ENCODE measurements around the gene LCLAT1.
A peak's percentile ranks its signal among the peaks of the same experiment; 100 is the strongest.
"Not testable (repeated sequence)": the region's sequence is repeated elsewhere in the genome, so short reads cannot be mapped to it uniquely, and the experiment has no call there.

Gene LCLAT1

DNA sequence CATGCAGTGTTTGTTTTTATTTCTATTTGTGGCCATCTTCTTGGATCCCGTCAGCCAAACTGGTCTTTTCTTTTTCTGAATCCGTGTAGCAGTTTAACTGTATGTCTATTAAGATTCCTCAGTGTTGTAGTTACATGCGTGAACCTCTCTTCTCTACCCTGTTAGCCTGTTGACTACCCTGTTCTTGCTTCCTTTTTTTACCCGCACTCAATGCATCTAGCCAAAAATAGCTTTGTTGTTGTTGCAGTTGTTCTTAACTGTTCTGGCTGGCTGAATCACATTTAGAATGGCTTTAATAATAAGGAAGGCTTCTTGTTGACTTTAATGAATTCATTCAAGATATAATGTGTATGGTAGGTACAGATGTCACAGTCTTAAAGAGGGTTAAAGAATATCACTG lies 137.1 kb downstream of the LCLAT1 start:
- peaks cover 28% of the 10 kb centered on the region for H3K36me3 Mint-ChIP-seq (ENCODE audit: low read depth)
- peaks cover 37% of the 10 kb centered on the region for H3K4me1 Mint-ChIP-seq (ENCODE audit: low read depth)
- H3K27ac Mint-ChIP-seq, result peak overlapping the region; percentile 17
- H3K27me3 Mint-ChIP-seq, result no peaks in the 10 kb centered on the region
- no peak overlapping the region for H3K4me3 Mint-ChIP-seq
- H3K9me3 Mint-ChIP-seq, result no peaks in the 10 kb centered on the region

DNA sequence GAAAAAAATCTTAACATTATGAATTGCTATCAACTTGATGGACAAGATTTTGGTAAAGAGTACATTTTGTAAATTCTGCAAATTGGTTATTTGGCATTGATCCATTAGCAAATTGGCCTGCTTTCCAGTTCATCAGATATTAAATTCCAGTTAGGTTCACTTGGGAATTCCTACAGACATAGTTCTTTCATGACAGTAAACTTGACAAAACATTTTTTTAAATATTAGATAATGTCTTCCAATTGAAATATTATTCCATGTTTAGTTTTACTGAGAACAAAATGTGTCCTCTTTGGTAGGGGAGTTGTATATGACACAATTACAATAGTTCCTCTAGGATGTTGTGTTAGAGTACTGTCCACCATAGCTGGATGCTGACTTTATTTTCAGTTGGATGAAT lies 141.9 kb downstream of the LCLAT1 start:
- Mint-ChIP-seq H3K9me3 (peaks cover 3% of the 10 kb centered on the region), H3K27me3 (no peaks in the 10 kb centered on the region), H3K4me3 (no peak overlapping the region), H3K36me3 (ENCODE audit: low read depth) (peaks cover 39% of the 10 kb centered on the region), H3K4me1 (ENCODE audit: low read depth) (peaks cover 18% of the 10 kb centered on the region), H3K27ac (no peak overlapping the region)

GRCh38 chr2:30590407-30590806 lies 143.4 kb downstream of the LCLAT1 start:
- no peak overlapping the region for H3K27ac Mint-ChIP-seq
- H3K9me3 Mint-ChIP-seq, result peaks cover 3% of the 10 kb centered on the region
- peaks cover 9% of the 10 kb centered on the region for H3K4me1 Mint-ChIP-seq (ENCODE audit: low read depth)
- H3K4me3 Mint-ChIP-seq, result no peak overlapping the region
- H3K36me3 Mint-ChIP-seq (ENCODE audit: low read depth), result peaks cover 34% of the 10 kb centered on the region
- H3K27me3 Mint-ChIP-seq, result no peaks in the 10 kb centered on the region

GRCh38 chr2:30591186-30591585 lies 144.1 kb downstream of the LCLAT1 start:
- Mint-ChIP-seq H3K27ac (no peak overlapping the region), H3K36me3 (ENCODE audit: low read depth) (peaks cover 36% of the 10 kb centered on the region), H3K27me3 (no peaks in the 10 kb centered on the region), H3K9me3 (peaks cover 3% of the 10 kb centered on the region), H3K4me3 (no peak overlapping the region), H3K4me1 (ENCODE audit: low read depth) (peaks cover 5% of the 10 kb centered on the region)

DNA sequence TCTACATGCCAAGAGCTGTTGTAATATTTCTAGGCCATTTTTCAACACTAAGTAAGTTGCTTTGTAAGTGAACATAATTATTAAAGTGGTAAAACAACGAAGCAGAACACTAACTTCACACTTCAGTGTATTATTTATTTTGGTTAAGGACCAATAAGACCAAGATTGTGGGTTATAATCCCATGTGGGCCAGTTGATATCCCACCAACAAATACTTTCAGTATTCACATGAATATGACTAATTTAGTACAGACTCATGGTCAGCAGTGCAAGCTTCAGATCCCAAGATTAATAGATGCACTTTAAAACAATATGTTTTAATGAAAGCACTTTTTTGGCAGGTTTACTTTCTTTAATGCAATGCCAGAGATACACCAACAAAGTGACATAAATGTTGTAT lies 154.3 kb downstream of the LCLAT1 start:
- peaks cover 47% of the 10 kb centered on the region for H3K36me3 Mint-ChIP-seq (ENCODE audit: low read depth)
- H3K9me3 Mint-ChIP-seq, result peaks cover 21% of the 10 kb centered on the region
- no peak overlapping the region for H3K4me3 Mint-ChIP-seq
- peaks cover 9% of the 10 kb centered on the region for H3K4me1 Mint-ChIP-seq (ENCODE audit: low read depth)
- no peak overlapping the region for H3K27ac Mint-ChIP-seq
- H3K27me3 Mint-ChIP-seq, result no peaks in the 10 kb centered on the region

DNA sequence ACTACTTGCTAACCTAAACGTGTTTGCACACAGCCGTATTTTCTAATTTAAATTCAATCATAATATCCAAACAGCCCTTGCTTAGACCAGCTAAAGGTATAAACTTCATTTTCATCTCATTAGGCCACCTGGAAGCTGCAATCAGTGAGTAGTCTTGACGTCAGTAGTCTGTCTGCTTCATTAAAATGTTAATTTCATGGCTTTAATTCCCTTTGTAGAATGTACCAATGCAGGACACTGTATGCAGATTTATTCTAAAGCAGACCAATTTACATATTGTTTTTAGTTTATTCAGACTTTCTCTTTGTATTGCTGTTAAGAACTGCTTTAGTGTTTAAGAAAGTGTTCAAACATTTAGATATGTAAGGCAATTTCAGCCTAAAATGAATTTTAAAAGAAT lies 158.2 kb downstream of the LCLAT1 start:
- H3K27me3 Mint-ChIP-seq, result no peaks in the 10 kb centered on the region
- H3K9me3 Mint-ChIP-seq, result peaks cover 3% of the 10 kb centered on the region
- H3K27ac Mint-ChIP-seq, result no peak overlapping the region
- H3K36me3 Mint-ChIP-seq (ENCODE audit: low read depth), result peaks cover 37% of the 10 kb centered on the region
- H3K4me1 Mint-ChIP-seq (ENCODE audit: low read depth), result peaks cover 7% of the 10 kb centered on the region
- no peak overlapping the region for H3K4me3 Mint-ChIP-seq

DNA sequence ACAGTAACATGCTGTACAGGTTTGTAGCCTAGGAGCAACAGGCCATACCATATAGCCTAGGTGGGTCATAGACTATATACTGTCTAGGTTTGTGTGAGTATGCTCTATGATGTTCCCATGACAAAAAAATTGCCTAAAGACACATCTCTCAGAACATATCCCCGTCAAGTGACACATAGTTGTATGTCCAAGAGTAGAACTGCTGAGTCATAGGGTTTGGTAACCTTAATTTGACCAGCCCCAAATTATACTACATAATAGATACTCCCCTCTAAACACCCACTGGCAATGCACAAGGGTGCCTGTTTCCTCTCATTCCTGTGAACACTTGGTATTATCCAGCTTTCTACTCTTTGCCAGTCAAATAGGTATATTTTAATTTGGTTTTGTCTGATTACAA lies 161.6 kb downstream of the LCLAT1 start:
- Mint-ChIP-seq H3K4me3 (no peak overlapping the region), H3K27me3 (no peaks in the 10 kb centered on the region), H3K9me3 (peaks cover 3% of the 10 kb centered on the region), H3K4me1 (ENCODE audit: low read depth) (no peaks in the 10 kb centered on the region), H3K27ac (no peak overlapping the region), H3K36me3 (ENCODE audit: low read depth) (peaks cover 30% of the 10 kb centered on the region)

DNA sequence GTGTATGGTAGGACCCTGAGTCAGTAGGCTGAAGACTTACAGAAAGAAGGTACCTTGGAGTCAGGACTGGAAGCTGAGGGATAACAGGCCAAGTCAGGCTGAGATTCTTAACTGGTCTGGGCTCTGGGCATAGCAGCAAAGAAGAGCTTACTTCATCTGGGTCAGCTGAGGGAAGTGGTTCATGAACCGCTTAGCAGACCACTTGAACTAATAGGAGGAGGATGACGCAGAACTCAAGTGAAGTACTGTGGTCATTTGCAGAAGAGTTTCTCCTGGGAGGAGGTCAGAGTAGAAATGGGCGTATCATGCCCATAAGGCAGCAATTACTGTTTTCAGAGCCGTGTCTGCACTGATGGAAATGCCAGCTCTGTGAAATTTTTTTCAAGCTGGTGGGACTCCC lies 164.5 kb downstream of the LCLAT1 start:
- Mint-ChIP-seq H3K4me3 (no peak overlapping the region), H3K27ac (no peak overlapping the region)

DNA sequence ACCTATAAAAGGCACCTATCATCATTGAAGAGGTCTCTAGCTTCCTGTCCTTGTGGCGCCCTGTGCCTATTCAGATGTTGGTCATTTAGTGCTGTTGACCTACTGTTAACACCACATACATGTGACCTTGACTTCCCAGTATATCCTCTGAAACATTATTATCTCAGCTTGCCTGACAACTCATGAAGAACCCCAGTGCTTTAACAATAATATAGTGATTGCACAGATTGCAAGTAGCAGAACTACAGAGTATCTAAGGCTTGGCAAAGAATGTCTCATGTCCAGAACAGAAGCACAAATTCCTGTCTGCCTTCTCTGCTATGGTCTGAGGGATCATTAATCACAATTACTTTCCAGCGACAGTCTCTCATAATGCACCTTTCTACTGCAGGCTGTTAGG lies 165.3 kb downstream of the LCLAT1 start:
- Mint-ChIP-seq H3K4me1 (ENCODE audit: low read depth) (no peaks in the 10 kb centered on the region), H3K4me3 (no peak overlapping the region), H3K27ac (no peak overlapping the region), H3K36me3 (ENCODE audit: low read depth) (peaks cover 31% of the 10 kb centered on the region), H3K9me3 (no peaks in the 10 kb centered on the region), H3K27me3 (no peaks in the 10 kb centered on the region)

More for the DNA sequence above, 164.5 kb downstream of the LCLAT1 start:
- H3K27me3 Mint-ChIP-seq, result no peaks in the 10 kb centered on the region
- H3K36me3 Mint-ChIP-seq (ENCODE audit: low read depth), result peaks cover 37% of the 10 kb centered on the region
- no peaks in the 10 kb centered on the region for H3K4me1 Mint-ChIP-seq (ENCODE audit: low read depth)
- H3K9me3 Mint-ChIP-seq, result no peaks in the 10 kb centered on the region

DNA sequence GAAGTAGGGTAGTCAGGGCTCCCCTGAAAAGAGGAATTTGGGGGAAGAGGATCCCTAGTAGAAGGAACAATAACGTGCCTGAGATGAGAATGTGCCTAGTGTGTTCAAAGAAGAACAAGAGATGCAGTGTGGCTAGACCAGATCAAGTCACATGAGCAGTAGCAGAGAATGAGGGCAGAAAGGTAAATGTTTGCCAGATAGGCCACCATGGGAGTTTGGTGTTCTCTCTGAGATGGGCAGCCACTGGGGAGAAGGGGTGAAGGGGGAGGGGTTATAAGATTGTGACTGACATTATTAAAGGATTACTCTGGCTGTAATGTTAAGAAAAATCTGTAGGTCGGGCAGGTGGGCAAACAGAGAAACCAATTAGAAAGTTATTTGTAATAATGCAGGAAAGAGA lies 166.0 kb downstream of the LCLAT1 start:
- H3K4me3 Mint-ChIP-seq, result no peak overlapping the region
- H3K36me3 Mint-ChIP-seq (ENCODE audit: low read depth), result peaks cover 27% of the 10 kb centered on the region
- H3K4me1 Mint-ChIP-seq (ENCODE audit: low read depth), result no peaks in the 10 kb centered on the region
- H3K27ac Mint-ChIP-seq, result no peak overlapping the region
- no peaks in the 10 kb centered on the region for H3K27me3 Mint-ChIP-seq
- no peaks in the 10 kb centered on the region for H3K9me3 Mint-ChIP-seq

DNA sequence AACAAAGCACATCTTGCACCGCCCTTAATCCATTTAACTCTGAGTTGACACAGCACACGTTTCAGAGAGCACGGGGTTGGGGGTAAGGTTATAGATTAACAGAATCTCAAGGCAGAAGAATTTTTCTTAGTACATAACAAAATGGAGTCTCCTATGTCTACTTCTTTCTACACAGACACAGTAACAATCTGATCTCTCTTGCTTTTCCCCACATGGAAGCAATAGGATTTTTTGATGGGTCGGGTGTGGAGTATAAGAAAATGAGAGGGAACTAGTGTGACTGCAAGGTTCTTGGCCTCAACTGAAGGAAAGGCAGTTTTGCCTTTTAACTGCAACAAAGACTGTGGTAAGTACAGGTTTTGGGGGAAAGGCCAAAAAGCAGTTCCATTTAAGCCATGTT lies 167.2 kb downstream of the LCLAT1 start:
- H3K27ac Mint-ChIP-seq; H3K4me1 Mint-ChIP-seq (ENCODE audit: low read depth); H3K27me3 Mint-ChIP-seq; H3K4me3 Mint-ChIP-seq; H3K9me3 Mint-ChIP-seq: not testable (repeated sequence)
- peaks cover 26% of the 10 kb centered on the region for H3K36me3 Mint-ChIP-seq (ENCODE audit: low read depth)

DNA sequence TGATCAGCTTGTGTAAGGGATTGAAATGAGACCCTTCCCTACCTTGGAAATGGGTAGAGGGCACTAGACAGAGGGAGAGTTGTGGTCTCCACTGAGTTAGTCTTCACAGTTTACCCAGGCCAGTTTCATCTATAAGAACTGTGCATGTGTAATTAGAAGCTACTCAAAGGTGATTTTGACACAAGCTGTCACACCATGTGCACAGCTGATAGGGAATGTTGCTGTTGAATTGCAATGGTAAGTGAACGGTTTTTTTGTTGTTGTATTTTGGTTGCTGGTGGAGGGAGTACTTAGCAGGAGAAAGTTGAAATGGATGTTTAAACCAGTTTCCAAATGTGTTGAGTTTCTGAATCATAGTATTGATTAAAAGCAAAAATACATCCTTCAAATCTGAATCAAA lies 168.9 kb downstream of the LCLAT1 start:
- Mint-ChIP-seq H3K9me3 (no peaks in the 10 kb centered on the region), H3K4me3 (no peak overlapping the region), H3K27ac (peak overlapping the region; percentile 2), H3K27me3 (no peaks in the 10 kb centered on the region), H3K4me1 (ENCODE audit: low read depth) (peaks cover 2% of the 10 kb centered on the region), H3K36me3 (ENCODE audit: low read depth) (peaks cover 22% of the 10 kb centered on the region)

DNA sequence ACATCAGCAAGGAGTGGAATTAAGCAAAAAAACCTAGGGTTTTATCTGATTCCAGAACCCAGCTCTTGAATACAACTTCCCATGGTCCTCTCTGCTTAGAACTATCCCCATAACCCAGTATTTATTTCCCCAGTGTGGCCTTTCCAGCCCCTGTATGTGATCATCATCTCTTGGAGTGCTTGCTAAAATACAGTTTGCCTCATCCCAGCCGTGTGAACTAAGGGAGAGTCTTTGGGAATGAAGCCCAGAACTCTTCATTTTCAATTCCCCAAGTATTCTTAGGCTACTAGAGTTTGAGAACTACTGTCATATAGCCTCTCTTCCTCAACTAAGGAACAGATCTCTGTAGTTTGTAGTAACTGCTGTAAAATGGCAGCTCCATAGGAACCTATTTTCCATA lies 173.1 kb downstream of the LCLAT1 start:
- Mint-ChIP-seq H3K27me3 (no peaks in the 10 kb centered on the region), H3K4me1 (ENCODE audit: low read depth) (peaks cover 6% of the 10 kb centered on the region), H3K36me3 (ENCODE audit: low read depth) (peaks cover 24% of the 10 kb centered on the region), H3K9me3 (no peaks in the 10 kb centered on the region), H3K27ac (no peak overlapping the region), H3K4me3 (no peak overlapping the region)

- H3K27ac Mint-ChIP-seq, result no peak overlapping the region
- H3K4me3 Mint-ChIP-seq, result no peak overlapping the region
- peaks cover 17% of the 10 kb centered on the region for H3K36me3 Mint-ChIP-seq (ENCODE audit: low read depth)
- H3K9me3 Mint-ChIP-seq, result no peaks in the 10 kb centered on the region
- H3K27me3 Mint-ChIP-seq, result no peaks in the 10 kb centered on the region
- peaks cover 18% of the 10 kb centered on the region for H3K4me1 Mint-ChIP-seq (ENCODE audit: low read depth)
Measured at GRCh38 chr2:30621836-30622235, 174.8 kb downstream of the LCLAT1 start.

- peaks cover 22% of the 10 kb centered on the region for H3K4me1 Mint-ChIP-seq (ENCODE audit: low read depth)
- peaks cover 17% of the 10 kb centered on the region for H3K36me3 Mint-ChIP-seq (ENCODE audit: low read depth)
- H3K27me3 Mint-ChIP-seq, result no peaks in the 10 kb centered on the region
- H3K4me3 Mint-ChIP-seq, result no peak overlapping the region
- no peak overlapping the region for H3K27ac Mint-ChIP-seq
- H3K9me3 Mint-ChIP-seq, result no peaks in the 10 kb centered on the region
Measured at GRCh38 chr2:30622452-30622851, 175.4 kb downstream of the LCLAT1 start.

DNA sequence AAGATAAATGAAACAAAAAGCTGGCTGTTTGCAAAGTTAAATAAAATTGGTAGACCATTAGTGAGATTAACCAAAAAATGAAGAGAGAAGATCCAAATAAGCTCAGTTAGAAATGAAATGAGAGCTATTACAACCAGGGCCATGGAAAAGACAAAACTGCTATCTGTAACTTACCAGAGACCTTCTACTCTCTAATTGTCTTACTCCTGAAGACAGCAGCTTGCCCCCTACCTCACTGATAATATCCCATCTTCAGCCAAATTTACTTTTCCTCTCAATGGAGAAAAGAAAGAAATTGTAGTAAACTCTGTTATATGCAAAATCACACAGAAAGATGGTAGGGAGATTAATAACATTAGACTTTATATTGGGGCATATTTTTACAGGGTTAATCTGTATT lies 178.2 kb downstream of the LCLAT1 start:
- peaks cover 23% of the 10 kb centered on the region for H3K36me3 Mint-ChIP-seq (ENCODE audit: low read depth)

More for the DNA sequence above, 178.2 kb downstream of the LCLAT1 start:
- Mint-ChIP-seq H3K27me3 (no peaks in the 10 kb centered on the region), H3K4me3 (no peak overlapping the region), H3K9me3 (no peaks in the 10 kb centered on the region), H3K27ac (no peak overlapping the region), H3K4me1 (ENCODE audit: low read depth) (peaks cover 32% of the 10 kb centered on the region)
